Measurements from ENCODE around the gene BACH1.

Gene BACH1

GRCh38 chr21:29390778-29391177, 92.1 kb downstream of the BACH1 start:
- TF ChIP-seq, protein P1, sequence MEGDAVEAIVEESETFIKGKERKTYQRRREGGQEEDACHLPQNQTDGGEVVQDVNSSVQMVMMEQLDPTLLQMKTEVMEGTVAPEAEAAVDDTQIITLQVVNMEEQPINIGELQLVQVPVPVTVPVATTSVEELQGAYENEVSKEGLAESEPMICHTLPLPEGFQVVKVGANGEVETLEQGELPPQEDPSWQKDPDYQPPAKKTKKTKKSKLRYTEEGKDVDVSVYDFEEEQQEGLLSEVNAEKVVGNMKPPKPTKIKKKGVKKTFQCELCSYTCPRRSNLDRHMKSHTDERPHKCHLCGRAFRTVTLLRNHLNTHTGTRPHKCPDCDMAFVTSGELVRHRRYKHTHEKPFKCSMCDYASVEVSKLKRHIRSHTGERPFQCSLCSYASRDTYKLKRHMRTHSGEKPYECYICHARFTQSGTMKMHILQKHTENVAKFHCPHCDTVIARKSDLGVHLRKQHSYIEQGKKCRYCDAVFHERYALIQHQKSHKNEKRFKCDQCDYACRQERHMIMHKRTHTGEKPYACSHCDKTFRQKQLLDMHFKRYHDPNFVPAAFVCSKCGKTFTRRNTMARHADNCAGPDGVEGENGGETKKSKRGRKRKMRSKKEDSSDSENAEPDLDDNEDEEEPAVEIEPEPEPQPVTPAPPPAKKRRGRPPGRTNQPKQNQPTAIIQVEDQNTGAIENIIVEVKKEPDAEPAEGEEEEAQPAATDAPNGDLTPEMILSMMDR (IDR thresholded peaks at IDR 0.05; ENCODE audit: low read depth, low read length, missing control alignments), result no peak
- no peak overlapping the region for H3K4me3 ChIP-seq (replicated peaks; ENCODE audit: low read depth, low read length)
- peak; percentile 68 for DNase-seq (ENCODE audit: extremely low read depth, low read depth)

GRCh38 chr21:29394051-29394450, 95.3 kb downstream of the BACH1 start:
- no peak overlapping the region for H3K4me3 ChIP-seq (replicated peaks; ENCODE audit: low read depth, low read length)
- TF ChIP-seq, protein P1 (IDR thresholded peaks at IDR 0.05; ENCODE audit: low read depth, low read length, missing control alignments), result no peak
- DNase-seq (ENCODE audit: extremely low read depth, low read depth), result no peak
